Activated CD8-positive, alpha-beta T cell treated with anti-CD3 and anti-CD28 coated beads for 36 hours (primary cell): ENCODE measurements around the gene DENND6A. TPM values are rescaled to one million over a fixed set of nuclear protein-coding genes. Genes with fewer than 3 reads are reported as not detected.

ENCODE experiments used
- ATAC-seq: fragments of 200-7000 bp; cut with Tn5 transposase; one replicate; pipeline ENCODE4 v1.10.0; 2021; ENCODE audit warnings: mild to moderate bottlenecking, moderate library complexity
- CTCF ChIA-PET: fragments of 350-600 bp; sonication (Branson Sonifier 250); formaldehyde crosslinking; loops from one replicate; lab custom pipeline; 2021; ENCODE audit warnings: antibody characterized with exemption; lab: Charles Lee
- POLR2A ChIA-PET: fragments of 350-600 bp; sonication (Branson Sonifier 250); formaldehyde crosslinking; loops from one replicate; lab custom pipeline; 2021; ENCODE audit warnings: antibody characterized with exemption; lab: Charles Lee
- DNase-seq: peaks from one replicate; pipeline ENCODE4 v3.0.0-alpha.2; 2020
- H3K27ac Mint-ChIP-seq: one replicate; pipeline ENCODE4 v1.8.0; 2021; ENCODE audit warnings: mild to moderate bottlenecking, mixed read lengths
- H3K27me3 Mint-ChIP-seq: one replicate; pipeline ENCODE4 v1.8.0; 2021; ENCODE audit warnings: mixed read lengths
- H3K36me3 Mint-ChIP-seq: one replicate; pipeline ENCODE4 v1.8.0; 2021; ENCODE audit warnings: low read depth, mixed read lengths
- H3K4me1 Mint-ChIP-seq: one replicate; pipeline ENCODE4 v1.8.0; 2021; ENCODE audit warnings: low read depth, mixed read lengths
- H3K4me3 Mint-ChIP-seq: one replicate; pipeline ENCODE4 v1.8.0; 2021; ENCODE audit warnings: mild to moderate bottlenecking, moderate library complexity, mixed read lengths
- H3K9me3 Mint-ChIP-seq: one replicate; pipeline ENCODE4 v1.8.0; 2021; ENCODE audit warnings: mixed read lengths
- CTCF ChIP-seq: fragments of 200-600 bp; IDR thresholded peaks from one replicate; pipeline ENCODE4 v1.8.0; 2022; ENCODE audit warnings: antibody characterized with exemption, mild to moderate bottlenecking
- intact Hi-C: fragments of 100-400 bp; cut with micrococcal nuclease; formaldehyde crosslinking; loops from one replicate; pipeline ENCODE4 v1.10.0; 2022
- total RNA-seq, 2 experiments: library from RNA; stranded (reverse); gene quantifications; one replicate each; pipeline ENCODE4 v1.2.3, GENCODE V29; 2021

Gene DENND6A
- total RNA-seq, 2 experiments from 2014 or later, result 10.1 to 13.1 TPM

GRCh38 chr3:57575966-57576626, 116.8 kb downstream of the DENND6A start:
- Mint-ChIP-seq H3K27me3 (no peaks in the 10 kb centered on the region), H3K27ac (peak overlapping the region; percentile 64)

More at GRCh38 chr3:57575966-57576626, 116.8 kb downstream of the DENND6A start:
- Mint-ChIP-seq H3K4me1 (peaks cover 16% of the 10 kb centered on the region), H3K9me3 (no peaks in the 10 kb centered on the region), H3K4me3 (no peak overlapping the region), H3K36me3 (peaks cover 53% of the 10 kb centered on the region)
- ATAC-seq, result no peak
- no peak for TF ChIP-seq CTCF
- intact Hi-C loops, result no loop called here
- CTCF ChIA-PET, result no interaction called here
- POLR2A ChIA-PET, result no interaction called here
- no peak for DNase-seq

Other genes with a start within 250 kb of the DENND6A start
- gene DNAH12, start 148.7 kb downstream of the DENND6A start, total RNA-seq, result under 1 TPM in 1 of 2 experiments, not detected in 1; 0.07 TPM
- 10 to 100 TPM; 25.4 to 29.9 TPM for gene PDE12, start 136.8 kb downstream of the DENND6A start, total RNA-seq
- 10 to 100 TPM; 52.0 to 55.2 TPM for gene ARF4, start 95.7 kb downstream of the DENND6A start, total RNA-seq
- 10 to 100 TPM; 45.8 to 47.3 TPM for gene SLMAP, start 63.2 kb upstream of the DENND6A start, total RNA-seq